NT2/D1 (cell line): Measurements from ENCODE around the gene INSIG1.

Experiments
- YY1 ChIP-seq: IDR thresholded peaks from 2 replicates; pipeline ENCODE4 v1.6.1; 2011; ENCODE audit not compliant: insufficient read length, insufficient read depth
- ZNF274 ChIP-seq: IDR thresholded peaks from 2 replicates; pipeline ENCODE4 v1.6.1; 2011; ENCODE audit warnings: mild to moderate bottlenecking, low read depth, low read length

DNA sequence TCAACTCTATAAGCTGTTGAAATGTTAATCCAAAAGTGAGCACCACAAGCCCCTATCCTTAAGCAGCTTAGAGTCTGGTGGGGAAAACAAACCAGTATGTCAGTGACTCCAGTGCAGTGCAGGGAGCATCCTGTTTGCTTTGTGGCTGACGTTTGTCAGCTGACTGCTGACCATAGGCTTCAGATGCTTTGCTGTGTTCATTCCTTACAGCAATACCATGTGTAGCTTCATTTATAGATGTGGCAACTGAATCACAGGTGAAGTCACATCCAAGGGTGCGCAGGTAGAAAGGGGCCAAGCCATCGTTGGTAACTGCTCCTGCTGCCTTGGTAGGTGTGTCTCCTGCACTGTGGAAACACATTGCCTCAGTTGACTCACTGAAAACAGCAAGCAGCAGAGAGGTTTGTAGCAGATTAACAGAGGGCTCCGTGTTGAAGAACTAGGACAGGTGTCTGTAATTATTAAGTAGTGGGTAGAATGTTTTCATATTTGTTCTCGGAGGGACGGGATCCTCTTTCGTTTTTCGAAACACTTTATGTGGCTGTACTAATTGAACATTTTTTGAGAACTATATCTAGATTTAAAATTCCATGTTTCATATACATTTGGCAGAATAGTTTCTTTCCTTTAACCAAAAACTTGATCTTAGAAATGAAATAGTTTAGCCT is 2.0 kb downstream of the INSIG1 start:
- no peak for TF ChIP-seq ZNF274
- TF ChIP-seq YY1: no peak
